ENCODE data around the gene DDAH1.

The DDAH1 gene

DNA sequence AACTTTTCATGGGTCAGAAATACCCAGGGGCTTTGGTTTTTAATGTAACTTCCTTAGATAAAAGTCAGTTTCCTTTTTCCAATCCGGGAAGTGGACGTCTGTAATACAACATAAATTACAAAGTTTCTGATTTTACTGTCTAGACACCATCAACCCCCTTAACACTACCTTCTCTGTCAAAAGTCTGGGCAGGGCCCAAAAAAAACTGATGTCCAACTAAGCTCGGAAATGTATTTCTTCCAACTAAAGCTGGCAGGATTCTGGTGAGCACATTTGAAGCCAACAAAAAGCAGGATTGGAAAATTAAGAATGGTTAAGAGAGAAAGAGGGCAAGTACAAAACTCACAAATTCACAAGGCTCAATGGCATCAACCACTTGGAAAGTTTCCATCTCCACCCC, 24.3 kb downstream of the DDAH1 start:
- Histone ChIP-seq H3K36me3 (no peaks in the 10 kb centered on the region), H3K9me3 (no peaks in the 10 kb centered on the region), H3K27me3 (no peaks in the 10 kb centered on the region), H3K4me1 (ENCODE audit: control insufficient read depth in 1 of 2, insufficient read depth in 1 of 2, low read depth in 1 of 2, low read length in 1 of 2) (peaks cover 0 to 5% of the 10 kb centered on the region in 2 experiments), H3K27ac (no peak overlapping the region), H3K4me3 (ENCODE audit: low read depth in 1 of 2, low read length in 1 of 2) (no peak overlapping the region)
- no peak for TF ChIP-seq CTCF (IDR thresholded peaks at IDR 0.05)

GRCh38 chr1:85438353-85438752, 26.6 kb downstream of the DDAH1 start:
- peaks cover 0 to 5% of the 10 kb centered on the region in 2 experiments for H3K4me1 ChIP-seq (ENCODE audit: control insufficient read depth in 1 of 2, insufficient read depth in 1 of 2, low read depth in 1 of 2, low read length in 1 of 2)
- H3K36me3 ChIP-seq = no peaks in the 10 kb centered on the region
- H3K4me3 ChIP-seq (ENCODE audit: low read depth in 1 of 2, low read length in 1 of 2) = no peak overlapping the region
- H3K27me3 ChIP-seq = no peaks in the 10 kb centered on the region
- no peaks in the 10 kb centered on the region for H3K9me3 ChIP-seq
- no peak for TF ChIP-seq CTCF (IDR thresholded peaks at IDR 0.05)
- H3K27ac ChIP-seq = no peak overlapping the region

- H3K4me3 ChIP-seq (ENCODE audit: low read depth in 1 of 2, low read length in 1 of 2) = no peak overlapping the region
- peaks cover 0 to 5% of the 10 kb centered on the region in 2 experiments for H3K4me1 ChIP-seq (ENCODE audit: control insufficient read depth in 1 of 2, insufficient read depth in 1 of 2, low read depth in 1 of 2, low read length in 1 of 2)
- H3K9me3 ChIP-seq = no peaks in the 10 kb centered on the region
- no peak for TF ChIP-seq CTCF (IDR thresholded peaks at IDR 0.05)
- H3K36me3 ChIP-seq = no peaks in the 10 kb centered on the region
- H3K27ac ChIP-seq = no peak overlapping the region
- no peaks in the 10 kb centered on the region for H3K27me3 ChIP-seq
These were observed 27.8 kb downstream of the DDAH1 start for GRCh38 chr1:85437139-85437538.

DNA sequence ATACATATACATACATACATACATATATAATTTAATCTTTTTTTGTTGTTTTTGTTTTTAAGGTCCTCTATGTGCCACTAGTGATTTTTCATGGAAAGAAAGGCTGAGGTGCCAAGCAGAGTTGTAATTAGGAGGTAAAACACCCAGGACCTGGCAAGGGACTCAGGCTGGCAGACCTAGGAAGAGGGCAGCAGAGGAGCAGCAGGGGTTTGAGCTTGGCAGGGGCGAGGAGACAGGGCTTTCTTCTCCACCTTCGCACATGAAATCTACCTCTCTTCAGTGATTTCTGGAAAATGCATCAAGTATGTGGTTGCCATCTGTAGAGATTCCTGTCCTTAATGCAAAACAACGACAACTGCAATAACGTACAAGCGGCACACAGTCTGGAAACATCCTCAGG, 31.9 kb downstream of the DDAH1 start:
- Histone ChIP-seq H3K36me3 (no peaks in the 10 kb centered on the region), H3K4me1 (ENCODE audit: control insufficient read depth in 1 of 2, insufficient read depth in 1 of 2, low read depth in 1 of 2, low read length in 1 of 2) (no peaks in the 10 kb centered on the region), H3K4me3 (ENCODE audit: low read depth in 1 of 2, low read length in 1 of 2) (no peak overlapping the region), H3K9me3 (no peaks in the 10 kb centered on the region), H3K27me3 (no peaks in the 10 kb centered on the region), H3K27ac (no peak overlapping the region)
- TF ChIP-seq CTCF (IDR thresholded peaks at IDR 0.05) = no peak

- Histone ChIP-seq H3K4me3 (ENCODE audit: low read depth in 1 of 2, low read length in 1 of 2) (no peak overlapping the region), H3K9me3 (no peaks in the 10 kb centered on the region), H3K27ac (no peak overlapping the region), H3K36me3 (no peaks in the 10 kb centered on the region), H3K27me3 (no peaks in the 10 kb centered on the region), H3K4me1 (ENCODE audit: control insufficient read depth in 1 of 2, insufficient read depth in 1 of 2, low read depth in 1 of 2, low read length in 1 of 2) (no peaks in the 10 kb centered on the region)
- TF ChIP-seq CTCF (IDR thresholded peaks at IDR 0.05) = no peak
These were observed 36.4 kb downstream of the DDAH1 start for GRCh38 chr1:85428471-85429089.
